ENCODE results near the gene SPATC1L.

- TF ChIP-seq CTCF (IDR thresholded peaks at IDR 0.05): no peak
- no peak for TF ChIP-seq POLR2AphosphoS5 (IDR thresholded peaks at IDR 0.05)
- no peak for TF ChIP-seq POLR2A (IDR thresholded peaks at IDR 0.05)
- no peak for TF ChIP-seq EP300 (IDR thresholded peaks at IDR 0.05)
These were observed 12.7 kb downstream of the SPATC1L start for GRCh38 chr21:46171585-46171984.

All from upper lobe of left lung (tissue), 4 donors.